ENCODE data around the gene PRCC. TPM values are rescaled to one million over a fixed set of nuclear protein-coding genes. Genes with fewer than 3 reads are reported as not detected.
"Not testable (repeated sequence)": the region's sequence is repeated elsewhere in the genome, so short reads cannot be mapped to it uniquely, and the experiment has no call there.

PRCC gene
- total RNA-seq, 1 donor from 2014 or later = 14.3 TPM

DNA sequence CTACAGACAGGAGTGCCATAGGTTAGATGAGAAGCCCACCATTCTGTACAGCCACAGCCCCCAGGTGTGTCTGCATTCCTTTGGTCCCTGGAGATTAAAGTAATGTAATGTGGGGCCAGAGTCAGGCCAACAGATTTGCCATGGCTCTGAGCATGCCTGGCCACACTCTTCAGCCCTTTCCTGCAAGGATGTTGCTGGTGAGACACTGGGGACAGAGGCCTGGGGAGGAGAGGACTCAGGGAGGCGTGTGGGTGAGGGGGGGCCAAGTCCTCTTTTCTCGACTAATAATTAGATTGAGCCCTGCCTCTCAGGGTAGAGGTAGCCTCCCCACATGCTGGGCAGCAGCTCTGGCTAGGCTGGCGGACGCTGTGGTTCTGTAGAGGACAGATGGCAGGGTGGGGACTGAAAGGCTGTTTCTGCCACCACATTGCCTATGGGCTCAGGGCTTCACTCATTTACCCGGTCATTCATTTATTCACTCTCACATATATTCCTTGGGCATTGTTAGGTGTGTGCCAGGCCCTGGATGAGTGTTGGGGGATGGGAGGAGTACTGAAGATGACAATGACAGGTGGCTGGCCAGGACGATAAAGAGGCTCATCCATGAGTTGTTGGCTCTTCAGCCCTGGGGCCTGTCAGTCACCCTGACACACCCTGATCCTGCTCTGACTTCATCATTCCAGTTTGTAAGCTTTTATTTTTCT, 7.1 kb upstream of the PRCC start:
- FAIRE-seq = no peak
- DNase-seq (ENCODE audit: low spot score in 2 of 2) = no peak

DNA sequence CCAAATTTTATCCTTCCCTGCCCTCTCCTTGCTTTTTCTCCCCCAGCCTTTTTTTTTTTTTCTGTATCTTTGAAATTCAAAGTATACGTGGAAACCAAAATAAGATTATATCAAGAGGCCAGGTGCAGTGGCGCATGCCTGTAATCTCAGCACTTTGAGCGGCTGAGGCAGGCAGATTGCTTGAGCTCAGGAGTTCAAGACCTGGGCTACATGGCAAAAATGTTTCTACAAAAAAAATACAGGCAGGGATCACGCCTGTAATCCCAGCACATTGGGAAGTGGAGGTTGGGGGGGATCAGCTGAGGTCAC, 6.6 kb upstream of the PRCC start:
- DNase-seq (ENCODE audit: low spot score in 2 of 2) (no peak), FAIRE-seq (no peak)

DNA sequence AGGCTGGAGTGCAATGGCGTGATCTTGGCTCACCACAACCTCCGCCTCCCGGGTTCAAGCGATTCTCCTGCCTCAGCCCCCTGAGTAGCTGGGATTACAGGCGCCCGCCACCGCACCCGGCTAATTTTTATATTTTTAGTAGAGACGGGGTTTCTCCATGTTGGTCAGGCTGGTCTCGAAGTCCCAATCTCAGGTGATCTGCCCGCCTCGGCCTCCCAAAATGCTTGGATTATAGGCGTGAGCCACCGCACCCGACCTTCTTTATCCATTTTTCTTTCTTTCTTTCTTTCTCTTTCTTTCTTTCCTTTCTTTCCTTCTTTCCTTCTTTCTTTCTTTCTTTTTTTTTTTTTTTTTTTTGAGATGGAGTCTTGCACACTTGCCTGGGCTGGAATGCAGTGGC, 2.2 kb upstream of the PRCC start:
- DNase-seq (ENCODE audit: low spot score in 2 of 2); FAIRE-seq: not testable (repeated sequence)

DNA sequence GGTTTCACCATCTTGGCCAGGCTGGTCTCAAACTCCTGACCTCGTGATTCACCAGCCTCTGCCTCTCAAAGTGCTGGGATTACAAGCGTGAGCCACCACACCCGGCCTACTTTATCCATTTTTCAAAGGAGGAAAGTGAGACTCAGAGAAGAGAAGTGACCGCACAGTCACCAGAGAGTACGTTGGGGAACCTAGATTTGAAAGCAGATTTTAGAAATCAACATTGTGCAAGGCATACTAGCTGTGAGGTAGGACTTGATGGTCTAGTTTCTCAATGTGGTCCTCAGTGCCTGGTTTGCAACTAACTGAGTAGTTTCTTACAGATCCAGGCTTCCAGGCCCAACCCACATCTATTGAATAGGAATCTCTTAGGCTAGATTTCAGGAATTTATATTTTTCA, 1.7 kb upstream of the PRCC start:
- FAIRE-seq = no peak
- DNase-seq (ENCODE audit: low spot score in 2 of 2) = no peak

DNA sequence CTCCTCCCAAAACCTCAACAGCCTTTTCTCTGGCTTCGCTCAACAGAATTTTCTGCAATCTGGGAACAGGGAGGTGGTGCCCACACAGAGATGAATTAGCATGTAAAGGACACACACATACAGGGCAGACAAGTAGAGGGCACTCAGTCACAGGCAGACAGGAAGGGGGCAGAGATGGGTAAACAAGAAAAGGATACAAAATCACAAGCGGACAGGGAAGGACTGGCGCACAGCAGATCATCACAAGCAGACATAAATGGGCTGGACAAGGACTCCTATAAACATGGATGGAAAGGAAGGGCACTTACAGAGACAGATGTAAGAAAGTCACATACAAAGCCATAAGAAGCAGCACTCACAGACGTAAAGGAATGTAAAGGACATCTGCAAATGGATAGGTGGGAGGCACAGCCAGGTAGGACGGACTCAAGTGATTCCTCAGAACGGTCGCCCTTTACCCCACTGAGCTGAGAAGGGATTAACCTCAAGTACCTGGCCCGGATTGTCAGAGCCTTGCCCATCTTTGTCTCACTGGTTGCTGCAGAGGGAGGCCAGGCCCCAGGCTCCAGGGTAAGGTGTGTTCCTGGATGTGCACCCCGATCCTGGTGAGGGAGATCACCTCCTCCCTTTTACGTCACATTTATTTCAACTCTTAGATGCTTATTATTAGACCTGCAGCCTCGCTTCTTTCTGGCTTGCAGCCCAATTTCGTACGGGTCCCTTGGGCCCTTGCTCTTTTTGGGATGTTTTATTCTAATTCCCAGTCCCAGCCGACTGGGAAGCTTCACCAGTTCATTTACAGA, 836 bp upstream of the PRCC start:
- DNase-seq (ENCODE audit: low spot score in 2 of 2) (no peak), FAIRE-seq (no peak)

DNA sequence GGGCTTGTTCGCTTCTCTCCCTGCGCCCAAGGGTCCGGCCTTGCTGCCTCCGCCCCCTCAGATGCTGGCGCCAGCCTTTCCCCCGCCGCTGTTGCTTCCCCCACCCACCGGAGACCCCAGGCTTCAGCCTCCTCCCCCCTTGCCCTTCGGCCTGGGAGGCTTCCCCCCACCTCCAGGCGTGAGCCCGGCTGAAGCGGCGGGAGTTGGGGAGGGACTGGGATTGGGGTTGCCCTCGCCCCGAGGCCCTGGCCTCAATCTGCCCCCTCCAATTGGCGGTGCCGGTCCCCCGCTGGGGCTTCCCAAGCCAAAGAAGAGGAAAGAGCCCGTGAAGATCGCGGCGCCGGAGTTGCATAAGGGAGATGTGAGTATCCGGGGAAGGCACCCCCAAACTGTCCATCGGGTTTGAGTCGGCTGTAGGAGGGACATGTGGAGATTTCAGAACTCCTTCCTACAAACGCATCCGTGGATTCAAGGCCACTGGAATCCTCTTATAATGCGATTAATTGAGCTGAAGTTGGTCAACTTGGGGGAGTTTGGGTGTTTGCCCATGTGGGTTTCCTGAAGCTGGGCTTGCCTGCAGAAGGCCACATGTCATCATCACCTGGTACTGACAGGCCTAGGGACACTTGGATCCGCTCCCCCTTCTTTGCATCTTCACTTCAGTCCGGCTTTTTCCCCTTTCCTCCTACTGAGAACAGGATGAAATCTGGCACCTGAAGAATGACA, 707 bp downstream of the PRCC start:
- FAIRE-seq (no peak), DNase-seq (ENCODE audit: low spot score in 2 of 2) (no peak)

DNA sequence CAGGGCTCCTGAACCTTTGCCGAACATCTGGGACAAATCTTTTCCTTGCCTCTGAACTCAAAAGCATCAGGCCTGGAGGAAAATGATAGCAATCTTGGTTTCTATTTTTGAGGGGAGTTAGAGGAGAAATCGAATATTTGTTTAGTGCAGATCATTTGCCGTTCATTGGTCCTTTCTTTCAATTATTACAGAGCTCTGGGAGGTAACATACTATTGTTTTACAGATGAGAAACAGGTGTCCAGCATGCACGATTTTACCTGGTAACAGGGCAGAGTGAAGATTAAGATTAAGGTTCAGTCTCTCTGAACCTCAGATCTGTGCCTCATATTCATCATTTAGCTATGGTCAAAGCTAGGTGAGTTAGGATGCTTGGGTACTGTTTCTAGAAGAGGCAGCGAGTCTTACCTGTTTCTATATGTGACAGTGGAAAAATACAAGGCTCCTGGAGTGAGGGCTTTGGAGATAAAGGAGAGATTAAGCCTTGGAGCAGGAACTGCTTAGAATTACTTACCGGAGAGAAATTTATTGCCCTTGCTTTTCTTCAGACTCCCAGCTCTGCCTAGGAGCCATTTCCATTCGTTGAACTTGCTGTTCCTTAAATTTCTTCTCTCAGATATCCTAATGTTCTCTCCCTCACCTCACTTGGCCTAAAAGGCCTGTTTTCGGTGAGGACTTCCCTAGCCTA, 1.4 kb downstream of the PRCC start:
- DNase-seq (ENCODE audit: low spot score in 2 of 2) (no peak), FAIRE-seq (no peak)

DNA sequence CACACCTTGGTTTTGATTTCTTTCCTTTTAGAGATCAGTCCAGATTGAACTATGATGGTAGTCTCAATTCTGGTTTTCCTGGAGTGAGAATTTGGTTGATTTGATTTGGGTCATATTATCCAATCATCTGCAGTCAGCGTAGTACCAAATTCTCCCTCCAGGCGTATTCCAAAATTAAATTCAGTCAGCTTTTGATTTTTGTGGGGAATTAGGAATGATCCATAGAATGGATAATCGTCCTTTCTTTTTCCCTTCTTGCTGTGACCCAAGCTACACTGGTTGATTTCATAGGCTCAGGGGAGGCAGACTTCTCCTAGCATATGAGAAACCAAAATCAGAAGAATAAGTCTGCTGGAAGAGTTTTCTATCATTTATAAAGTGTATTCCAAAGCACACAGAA, 4.9 kb downstream of the PRCC start:
- FAIRE-seq (no peak), DNase-seq (ENCODE audit: low spot score in 2 of 2) (no peak)

DNA sequence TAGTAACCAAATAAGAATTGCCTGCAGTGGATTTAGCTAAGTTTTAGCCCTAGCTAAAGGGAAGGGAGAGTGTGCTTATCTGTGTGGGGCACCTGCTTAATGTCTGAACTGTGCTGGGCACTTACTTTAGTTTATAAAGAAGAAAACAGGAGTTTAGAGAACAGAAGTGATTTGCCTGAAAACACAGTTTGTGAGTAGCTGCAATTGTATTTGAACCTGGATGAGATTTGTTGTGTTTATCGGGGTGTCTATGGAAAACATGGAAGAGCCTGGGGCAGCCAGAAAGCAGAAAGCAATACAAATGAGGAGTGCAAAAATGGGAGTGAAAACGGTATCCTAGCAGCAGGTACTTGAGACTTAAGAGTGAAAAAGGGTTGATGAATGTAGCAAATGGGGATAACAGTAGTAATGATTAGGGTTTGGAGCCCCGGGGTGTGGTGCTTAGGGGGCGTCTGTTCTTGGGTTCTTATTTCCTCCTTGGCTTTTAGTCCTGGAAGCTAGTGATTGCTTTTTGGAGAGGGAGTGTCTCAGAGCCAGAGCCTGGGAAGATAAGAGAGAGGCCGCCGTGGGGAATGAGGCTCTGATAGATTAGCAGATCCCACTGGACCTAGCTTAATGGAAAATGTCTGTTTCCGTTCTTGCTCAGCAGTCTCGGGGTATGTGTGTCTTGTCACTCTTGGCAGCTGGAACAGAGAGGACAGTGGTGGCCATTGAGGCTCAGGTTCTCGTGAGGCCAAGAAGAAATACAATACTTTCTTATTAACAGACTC, 5.6 kb downstream of the PRCC start:
- no peak for FAIRE-seq
- DNase-seq (ENCODE audit: low spot score in 2 of 2) = no peak

DNA sequence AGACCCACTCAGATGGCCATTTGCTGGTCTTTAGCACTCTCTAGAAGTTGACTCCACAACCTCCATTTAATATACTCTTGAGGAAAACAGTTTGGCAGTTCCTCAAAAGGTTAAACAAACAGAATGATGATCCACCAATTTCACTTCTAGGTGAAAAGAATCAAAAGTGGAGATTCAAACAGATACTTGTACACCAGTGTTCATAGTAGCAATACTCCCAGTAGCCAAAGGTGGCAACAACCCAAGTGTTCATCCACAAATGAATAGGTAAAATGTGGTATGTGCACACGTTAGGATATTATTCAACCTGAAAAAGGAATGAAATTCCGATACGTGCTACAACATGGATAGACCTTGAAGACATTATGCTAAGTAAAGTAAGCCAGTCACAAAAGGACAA, 6.3 kb downstream of the PRCC start:
- DNase-seq (ENCODE audit: low spot score in 2 of 2) (no peak), FAIRE-seq (no peak)

DNA sequence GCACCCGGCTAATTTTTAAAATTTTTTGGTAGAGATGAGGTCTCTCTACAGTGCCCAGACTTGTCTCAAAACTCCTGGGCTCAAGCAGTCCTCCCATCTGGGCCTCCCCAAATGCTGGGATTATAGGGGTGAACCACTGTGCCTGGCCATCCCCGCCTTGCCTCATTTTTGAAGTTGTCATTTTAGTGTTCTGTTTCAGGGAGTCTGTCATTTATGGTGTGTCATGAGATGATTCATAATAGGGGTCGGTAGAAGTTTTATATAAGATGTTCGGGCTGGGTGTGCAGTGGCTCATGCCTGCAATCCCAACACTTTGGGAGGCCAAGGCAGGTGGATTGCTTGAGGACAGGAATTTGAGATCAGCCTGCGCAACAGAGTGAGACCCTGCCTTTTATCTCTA, 8.5 kb downstream of the PRCC start:
- FAIRE-seq = no peak
- no peak for DNase-seq (ENCODE audit: low spot score in 2 of 2)

DNA sequence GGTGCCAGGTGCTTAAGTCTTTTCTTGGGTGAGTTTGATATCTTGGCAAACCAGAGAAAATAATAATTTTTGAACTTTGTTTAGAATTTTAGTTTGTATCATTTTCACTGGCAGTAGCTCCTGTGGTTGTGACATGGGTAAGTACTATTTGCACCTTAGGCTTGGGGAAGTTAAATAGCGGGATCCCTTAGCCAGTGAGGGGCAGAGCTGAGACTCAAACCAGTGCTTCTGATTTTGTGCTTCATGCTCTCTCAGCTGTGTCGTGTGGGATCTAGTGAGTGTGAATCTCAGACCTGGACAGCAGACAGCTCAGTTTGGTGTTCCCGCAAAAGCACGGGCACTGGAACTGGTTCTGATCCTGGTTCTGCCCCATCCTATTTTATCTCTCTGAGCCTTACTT, 9.6 kb downstream of the PRCC start:
- FAIRE-seq (no peak), DNase-seq (ENCODE audit: low spot score in 2 of 2) (no peak)

DNA sequence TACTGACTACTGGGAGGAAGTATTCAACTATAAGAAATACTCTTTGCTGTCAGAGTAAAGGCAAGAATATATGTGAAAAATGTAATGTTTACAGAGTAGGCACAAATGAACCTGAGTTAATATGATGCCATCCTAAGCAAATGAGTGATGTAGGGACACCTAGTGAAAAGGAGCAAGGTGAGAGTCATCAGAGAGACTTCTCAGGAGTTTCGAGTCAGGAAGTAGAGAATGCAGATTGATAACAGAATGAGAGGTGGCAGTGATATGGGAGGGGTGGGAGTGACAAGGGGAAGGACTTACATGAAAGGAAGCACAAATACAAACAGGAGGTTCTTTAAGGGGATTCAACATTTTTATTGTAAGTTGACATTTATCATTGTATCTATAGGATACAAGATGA, 10.2 kb downstream of the PRCC start:
- DNase-seq (ENCODE audit: low spot score in 2 of 2) = no peak
- no peak for FAIRE-seq

DNA sequence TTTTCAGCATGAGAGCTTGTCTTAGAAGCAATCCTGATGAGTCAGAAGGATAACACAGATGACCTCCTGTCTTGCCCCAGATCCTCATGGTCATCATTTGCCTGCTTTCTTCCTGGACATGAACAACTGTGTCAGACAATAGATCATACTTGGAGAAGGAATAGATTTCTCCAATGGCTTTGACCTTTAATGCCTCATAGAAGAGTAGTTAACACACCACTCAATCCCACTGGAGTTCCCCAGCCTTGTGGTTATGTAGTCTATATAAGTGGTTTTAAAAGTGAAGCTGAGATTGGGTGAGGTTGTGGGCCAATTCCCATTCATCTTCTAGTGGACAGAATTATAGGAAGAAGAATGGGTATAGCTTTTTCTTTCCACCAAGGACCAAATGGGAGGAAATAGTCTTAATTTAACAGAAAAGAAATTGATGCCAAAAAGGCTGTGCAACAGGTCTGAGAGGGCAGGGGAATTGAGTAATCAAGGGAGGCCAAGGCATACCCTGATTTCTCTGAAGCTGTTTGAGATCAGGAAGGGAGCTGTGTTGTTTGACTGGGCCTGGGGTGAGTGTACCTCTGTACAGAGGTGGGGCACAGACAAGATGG, 14.4 kb downstream of the PRCC start:
- DNase-seq (ENCODE audit: low spot score in 2 of 2) = no peak
- FAIRE-seq = no peak

DNA sequence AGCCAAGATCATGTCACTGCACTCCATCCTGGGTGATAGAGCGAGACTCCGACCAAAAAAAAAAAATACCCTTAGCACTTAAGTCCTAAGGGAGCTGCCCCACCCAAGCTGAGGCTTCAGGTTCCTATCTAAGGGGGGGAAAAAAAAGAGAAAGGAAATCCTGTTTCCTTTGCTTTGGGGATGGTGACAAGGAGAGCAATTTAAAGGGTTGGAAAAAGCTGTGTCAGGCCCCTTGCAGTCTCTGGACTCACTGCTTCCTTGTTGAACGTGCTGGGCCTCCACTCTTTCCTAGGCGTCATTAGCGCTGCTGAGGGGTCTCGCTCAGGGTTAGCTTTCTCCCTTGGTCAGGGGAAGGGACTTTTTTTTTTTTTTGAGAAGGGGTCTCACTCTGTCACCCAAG, 18.1 kb downstream of the PRCC start:
- DNase-seq (ENCODE audit: low spot score in 2 of 2) (no peak), FAIRE-seq (no peak)

DNA sequence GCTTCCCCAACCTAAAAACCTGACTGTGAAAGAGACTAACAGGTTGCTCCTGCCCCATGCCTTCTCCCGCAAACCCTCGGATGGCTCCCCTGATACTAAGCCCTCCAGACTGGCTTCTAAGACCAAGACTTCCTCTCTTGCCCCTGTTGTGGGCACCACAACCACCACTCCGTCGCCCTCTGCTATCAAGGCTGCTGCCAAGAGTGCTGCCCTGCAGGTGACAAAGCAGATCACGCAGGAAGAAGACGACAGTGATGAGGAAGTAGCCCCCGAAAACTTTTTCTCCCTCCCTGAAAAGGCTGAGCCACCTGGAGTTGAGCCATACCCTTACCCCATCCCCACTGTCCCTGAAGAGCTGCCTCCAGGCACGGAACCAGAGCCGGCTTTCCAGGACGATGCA, 19.3 kb downstream of the PRCC start:
- DNase-seq (ENCODE audit: low spot score in 2 of 2) (no peak), FAIRE-seq (no peak)

DNA sequence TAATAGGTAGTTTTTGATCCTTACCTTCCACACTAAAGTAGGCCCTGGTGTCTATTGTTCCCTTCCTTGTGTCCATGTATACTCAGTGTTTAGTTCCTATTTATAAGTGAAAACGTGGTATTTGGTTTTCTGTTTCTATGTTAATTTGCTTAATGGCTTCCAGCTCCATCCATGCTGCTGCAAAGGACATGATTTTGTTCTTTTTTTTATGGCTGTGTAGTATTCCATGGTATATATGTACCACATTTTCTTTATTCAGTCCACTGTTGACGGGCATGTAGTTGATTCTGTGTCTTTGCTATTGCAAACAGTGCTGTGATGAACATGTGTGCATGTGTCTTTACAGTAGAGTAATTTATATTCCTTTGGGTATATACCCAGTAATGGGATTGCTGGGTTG, 20.8 kb downstream of the PRCC start:
- FAIRE-seq (no peak), DNase-seq (ENCODE audit: low spot score in 2 of 2) (no peak)

DNA sequence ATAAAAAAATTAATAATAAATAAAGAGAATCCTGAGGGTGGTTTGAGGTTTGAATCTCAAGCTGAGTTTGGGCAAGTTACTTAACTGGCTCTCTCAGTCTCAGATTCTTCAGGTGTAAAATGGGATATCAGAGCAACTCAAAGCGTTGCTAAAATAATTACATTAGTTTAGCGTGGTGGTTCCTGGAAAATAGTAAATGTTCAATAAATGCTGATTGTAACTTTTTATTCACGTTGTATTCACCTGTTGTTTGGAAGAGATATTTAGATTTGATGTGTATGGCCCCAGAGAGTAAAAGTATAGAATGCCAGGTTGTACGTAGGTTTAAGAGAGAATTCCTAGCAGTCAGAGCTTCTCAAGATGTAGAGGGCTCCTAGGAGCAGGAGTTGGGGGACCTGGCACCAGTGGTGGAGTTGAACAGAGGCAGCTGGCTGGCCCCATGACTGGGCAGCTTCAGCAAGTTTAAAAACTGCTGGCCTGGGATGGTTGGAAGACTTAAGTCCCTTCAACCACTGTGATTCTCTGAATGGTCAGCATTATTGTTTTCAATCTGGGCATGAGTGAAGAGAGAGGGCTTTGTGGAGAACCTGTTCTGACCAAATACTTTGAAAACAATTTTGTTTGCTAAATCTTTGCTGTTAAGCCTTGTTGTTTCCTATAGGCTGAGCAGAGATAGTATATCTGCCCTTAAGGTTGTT, 22.4 kb downstream of the PRCC start:
- DNase-seq (ENCODE audit: low spot score in 2 of 2) = no peak
- FAIRE-seq = no peak

All from frontal cortex (tissue), 4 donors.